ENCODE measurements around the gene RMND1. TPM values are rescaled to one million over a fixed set of nuclear protein-coding genes. Genes with fewer than 3 reads are reported as not detected.
"Not testable (repeated sequence)": the region's sequence is repeated elsewhere in the genome, so short reads cannot be mapped to it uniquely, and the experiment has no call there.

The RMND1 gene
- total RNA-seq, 1 experiment from 2014 or later = 39.1 TPM

DNA sequence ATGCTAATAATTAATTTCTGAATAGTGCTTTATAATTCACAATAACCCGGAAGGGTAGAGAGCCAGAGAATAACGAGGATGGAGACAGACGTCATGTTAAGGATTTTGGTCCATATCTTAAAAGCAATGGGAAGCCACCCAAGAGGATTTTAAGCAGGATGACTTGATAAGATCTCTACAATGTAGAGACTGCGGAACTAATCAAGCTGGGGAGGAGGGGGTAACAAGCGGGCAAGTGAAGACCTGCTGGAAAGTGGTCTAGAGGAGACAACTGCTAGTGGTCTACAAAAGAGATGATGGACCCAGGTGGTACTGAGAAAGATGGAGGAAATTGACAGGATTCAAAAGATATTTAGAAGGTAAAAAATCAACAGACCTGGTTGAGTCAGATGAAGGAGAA, 67.8 kb downstream of the RMND1 start:
- ChIA-PET CTCF (no interaction called here), POLR2A (no interaction called here)
- H3K27me3 ChIP-seq (replicated peaks; ENCODE audit: control insufficient read depth, insufficient read depth, low read length) = no peaks in the 10 kb centered on the region
- no peak overlapping the region for H3K4me3 Mint-ChIP-seq (ENCODE audit: unreplicated experiment)
- no peaks in the 10 kb centered on the region for H3K9me3 ChIP-seq
- H3K36me3 Mint-ChIP-seq (ENCODE audit: insufficient read depth, unreplicated experiment) = peaks cover 11% of the 10 kb centered on the region
- no peak overlapping the region for H3K4me3 ChIP-seq (ENCODE audit: low read depth, low read length)
- no peaks in the 10 kb centered on the region for H3K27me3 Mint-ChIP-seq (ENCODE audit: insufficient read depth, unreplicated experiment)
- H3K36me3 ChIP-seq (ENCODE audit: control insufficient read depth, insufficient read depth, low read length) = peaks cover 1% of the 10 kb centered on the region; the same call in 1 of the 2 replicates
- H3K4me1 Mint-ChIP-seq (ENCODE audit: low read depth, unreplicated experiment) = peaks cover 10% of the 10 kb centered on the region
- H3K27ac Mint-ChIP-seq (ENCODE audit: unreplicated experiment) = no peak overlapping the region
- BruUV-seq (replicated peaks) = no TSS peak
- H3K9me3 Mint-ChIP-seq (ENCODE audit: unreplicated experiment) = no peaks in the 10 kb centered on the region
- DNase-seq = no peak
- peaks cover 6% of the 10 kb centered on the region; the same call in 1 of the 2 replicates for H3K4me1 ChIP-seq
- TF ChIP-seq CTCF (IDR thresholded peaks at IDR 0.05; ENCODE audit: insufficient read depth in 1 of 2, low read depth in 1 of 2, low read length in 1 of 2, severe bottlenecking in 1 of 2, unreplicated experiment in 1 of 2) = no peak
- intact Hi-C loops (cut with micrococcal nuclease; ENCODE audit: unreplicated experiment) = no loop called here

DNA sequence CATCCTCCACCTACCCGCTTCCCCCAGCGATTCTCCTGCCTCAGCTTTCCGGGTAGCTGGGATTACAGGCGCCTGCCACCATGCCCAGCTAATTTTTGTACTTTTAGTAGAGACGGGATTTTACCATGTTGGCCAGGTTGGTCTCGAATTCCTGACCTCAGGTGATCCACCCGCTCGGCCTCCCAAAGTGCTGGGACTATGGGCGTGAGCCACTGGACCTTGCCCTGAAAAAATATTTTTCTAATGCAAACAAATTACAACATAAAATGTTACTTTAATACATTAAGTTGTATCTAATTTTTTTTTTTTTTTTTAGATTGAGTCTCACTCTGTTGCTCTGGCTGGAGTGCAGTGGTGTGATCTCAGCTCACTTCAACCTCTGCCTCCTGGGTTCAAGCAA, 69.3 kb downstream of the RMND1 start:
- H3K27me3 ChIP-seq (replicated peaks; ENCODE audit: control insufficient read depth, insufficient read depth, low read length); POLR2A ChIA-PET; DNase-seq; intact Hi-C loops (cut with micrococcal nuclease; ENCODE audit: unreplicated experiment); H3K36me3 ChIP-seq (ENCODE audit: control insufficient read depth, insufficient read depth, low read length); H3K4me3 Mint-ChIP-seq (ENCODE audit: unreplicated experiment); H3K4me3 ChIP-seq (ENCODE audit: low read depth, low read length); BruUV-seq (replicated peaks); H3K27ac Mint-ChIP-seq (ENCODE audit: unreplicated experiment); CTCF ChIA-PET; H3K9me3 Mint-ChIP-seq (ENCODE audit: unreplicated experiment); H3K27me3 Mint-ChIP-seq (ENCODE audit: insufficient read depth, unreplicated experiment); H3K9me3 ChIP-seq; H3K4me1 ChIP-seq: not testable (repeated sequence)
- Mint-ChIP-seq H3K4me1 (ENCODE audit: low read depth, unreplicated experiment) (peaks cover 10% of the 10 kb centered on the region), H3K36me3 (ENCODE audit: insufficient read depth, unreplicated experiment) (peaks cover 11% of the 10 kb centered on the region)

GRCh38 chr6:151381722-151382121, 70.2 kb downstream of the RMND1 start:
- ChIA-PET POLR2A (no interaction called here), CTCF (no interaction called here)
- no peaks in the 10 kb centered on the region for H3K36me3 ChIP-seq (ENCODE audit: control insufficient read depth, insufficient read depth, low read length)
- Mint-ChIP-seq H3K4me3 (ENCODE audit: unreplicated experiment) (no peak overlapping the region), H3K27ac (ENCODE audit: unreplicated experiment) (no peak overlapping the region), H3K9me3 (ENCODE audit: unreplicated experiment) (no peaks in the 10 kb centered on the region), H3K27me3 (ENCODE audit: insufficient read depth, unreplicated experiment) (no peaks in the 10 kb centered on the region), H3K4me1 (ENCODE audit: low read depth, unreplicated experiment) (peaks cover 10% of the 10 kb centered on the region), H3K36me3 (ENCODE audit: insufficient read depth, unreplicated experiment) (peaks cover 11% of the 10 kb centered on the region)
- intact Hi-C loops (cut with micrococcal nuclease; ENCODE audit: unreplicated experiment) = no loop called here
- BruUV-seq (replicated peaks) = no TSS peak
- H3K4me1 ChIP-seq = no peaks in the 10 kb centered on the region
- no peaks in the 10 kb centered on the region for H3K27me3 ChIP-seq (replicated peaks; ENCODE audit: control insufficient read depth, insufficient read depth, low read length)
- DNase-seq = no peak
- H3K4me3 ChIP-seq (ENCODE audit: low read depth, low read length) = no peak overlapping the region
- no peak for TF ChIP-seq CTCF (IDR thresholded peaks at IDR 0.05; ENCODE audit: insufficient read depth in 1 of 2, low read depth in 1 of 2, low read length in 1 of 2, severe bottlenecking in 1 of 2, unreplicated experiment in 1 of 2)
- H3K9me3 ChIP-seq = no peaks in the 10 kb centered on the region

DNA sequence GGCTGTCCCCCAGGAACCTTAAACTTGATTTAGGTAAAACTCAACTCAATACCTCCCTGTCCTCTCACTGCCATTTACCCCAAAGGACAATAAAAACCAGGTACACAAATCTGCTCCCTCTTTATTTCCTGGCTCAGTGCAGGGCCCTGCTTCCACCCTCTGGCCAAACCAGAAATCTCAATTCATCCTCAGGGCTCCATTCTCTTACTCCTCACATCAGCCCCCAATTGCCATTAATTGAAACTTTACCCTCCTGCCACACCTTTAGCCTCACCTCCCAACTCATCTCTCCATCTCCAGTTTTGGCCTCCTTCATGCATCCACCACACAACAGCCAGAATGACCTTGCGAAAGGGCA, 71.1 kb downstream of the RMND1 start:
- DNase-seq = no peak
- no peak for TF ChIP-seq CTCF (IDR thresholded peaks at IDR 0.05; ENCODE audit: insufficient read depth in 1 of 2, low read depth in 1 of 2, low read length in 1 of 2, severe bottlenecking in 1 of 2, unreplicated experiment in 1 of 2)
- Histone ChIP-seq H3K27me3 (replicated peaks; ENCODE audit: control insufficient read depth, insufficient read depth, low read length) (no peaks in the 10 kb centered on the region), H3K4me1 (no peaks in the 10 kb centered on the region), H3K36me3 (ENCODE audit: control insufficient read depth, insufficient read depth, low read length) (no peaks in the 10 kb centered on the region), H3K4me3 (ENCODE audit: low read depth, low read length) (no peak overlapping the region), H3K9me3 (no peaks in the 10 kb centered on the region)
- H3K4me3 Mint-ChIP-seq (ENCODE audit: unreplicated experiment) = no peak overlapping the region
- CTCF ChIA-PET = no interaction called here
- H3K27ac Mint-ChIP-seq (ENCODE audit: unreplicated experiment) = peak overlapping the region; percentile 37
- no peaks in the 10 kb centered on the region for H3K9me3 Mint-ChIP-seq (ENCODE audit: unreplicated experiment)
- H3K4me1 Mint-ChIP-seq (ENCODE audit: low read depth, unreplicated experiment) = peaks cover 10% of the 10 kb centered on the region
- H3K27me3 Mint-ChIP-seq (ENCODE audit: insufficient read depth, unreplicated experiment) = no peaks in the 10 kb centered on the region
- no TSS peak for BruUV-seq (replicated peaks)
- peaks cover 11% of the 10 kb centered on the region for H3K36me3 Mint-ChIP-seq (ENCODE audit: insufficient read depth, unreplicated experiment)
- POLR2A ChIA-PET = no interaction called here
- intact Hi-C loops (cut with micrococcal nuclease; ENCODE audit: unreplicated experiment) = no loop called here

Measured in Caco-2 (cell line).